ENCODE results near the gene IRX4. TPM values are rescaled to one million over a fixed set of nuclear protein-coding genes. Genes with fewer than 3 reads are reported as not detected.
A peak's percentile ranks its signal among the peaks of the same experiment; 100 is the strongest.

The IRX4 gene
- total and polyA plus RNA-seq, 9 of the 15 experiments (the other 6 are each of a cell fraction or from before 2014, with no cell fraction given), result not detected

- no TSS peak for BruUV-seq (replicated peaks)
- Histone ChIP-seq H2AFZ (ENCODE audit: low read depth, low read length) (no peak overlapping the region), H3K79me2 (ENCODE audit: control insufficient read depth, insufficient read depth, low read length) (no peaks in the 10 kb centered on the region), H3K4me1 (replicated peaks in 1 of 2; ENCODE audit: control insufficient read depth in 2 of 2, insufficient read depth in 2 of 2, low read length in 2 of 2) (no peaks in the 10 kb centered on the region), H3K36me3 (ENCODE audit: control insufficient read depth, insufficient read depth, low read length) (no peaks in the 10 kb centered on the region), H3K9ac (ENCODE audit: insufficient read depth in 1 of 2, low read depth in 2 of 2, low read length in 2 of 2) (peak overlapping the region in 1 of 2 experiments; percentile 45; a peak in 1 of 4 replicates), H3K27me3 (ENCODE audit: control insufficient read depth in 2 of 2, insufficient read depth in 2 of 2, low read length in 2 of 2) (peaks cover 44 to 79% of the 10 kb centered on the region in 2 experiments), H3K4me2 (ENCODE audit: insufficient read depth, low read length) (no peak overlapping the region), H3K27ac (ENCODE audit: extremely low read depth, low read depth, low read length) (no peak overlapping the region), H3K9me1 (ENCODE audit: control insufficient read depth, insufficient read depth, low read length) (no peaks in the 10 kb centered on the region), H3K4me3 (no peak overlapping the region), H4K20me1 (replicated peaks; ENCODE audit: control insufficient read depth, insufficient read depth, low read length) (peaks cover 13% of the 10 kb centered on the region; the same call in 1 of the 2 replicates), H3K9me3 (replicated peaks; ENCODE audit: control insufficient read depth, insufficient read depth, low read depth, low read length) (no peaks in the 10 kb centered on the region; the same call in 1 of the 2 replicates)
- WGBS (ENCODE audit: insufficient coverage, low coverage, missing lambda C conversion rate), result under 1% methylated on average over 18 of the region's 18 CpGs
- intact Hi-C loops (cut with micrococcal nuclease) (no loop called here), in situ Hi-C loops (cut with MboI) (no loop called here)
- FAIRE-seq (no peak), DNase-seq (ENCODE audit: extremely low read depth in 1 of 4, low spot score in 3 of 4) (no peak), ATAC-seq (peak; percentile 21; the same call in 1 of the 3 replicates)
- CTCF ChIA-PET (ENCODE audit: low intra/inter-chr PET ratio), result no interaction called here
- POLR2A ChIA-PET, result no interaction called here
- TF ChIP-seq IRF2 (CRISPR knock-in tag; IDR thresholded peaks at IDR 0.05), result no peak
- no peak for TF ChIP-seq NUFIP1 (IDR thresholded peaks at IDR 0.05; ENCODE audit: partially characterized antibody)
- TF ChIP-seq RBFOX2 (IDR thresholded peaks at IDR 0.05; ENCODE audit: low read depth, low read length), result no peak
- TF ChIP-seq, protein P1, sequence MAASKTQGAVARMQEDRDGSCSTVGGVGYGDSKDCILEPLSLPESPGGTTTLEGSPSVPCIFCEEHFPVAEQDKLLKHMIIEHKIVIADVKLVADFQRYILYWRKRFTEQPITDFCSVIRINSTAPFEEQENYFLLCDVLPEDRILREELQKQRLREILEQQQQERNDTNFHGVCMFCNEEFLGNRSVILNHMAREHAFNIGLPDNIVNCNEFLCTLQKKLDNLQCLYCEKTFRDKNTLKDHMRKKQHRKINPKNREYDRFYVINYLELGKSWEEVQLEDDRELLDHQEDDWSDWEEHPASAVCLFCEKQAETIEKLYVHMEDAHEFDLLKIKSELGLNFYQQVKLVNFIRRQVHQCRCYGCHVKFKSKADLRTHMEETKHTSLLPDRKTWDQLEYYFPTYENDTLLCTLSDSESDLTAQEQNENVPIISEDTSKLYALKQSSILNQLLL (CRISPR knock-in tag; IDR thresholded peaks at IDR 0.05; ENCODE audit: borderline replicate concordance), result no peak
- TF ChIP-seq STAG1 (CRISPR knock-in tag; IDR thresholded peaks at IDR 0.05; ENCODE audit: borderline replicate concordance), result no peak
- no peak for TF ChIP-seq GABPA (tag; conservative IDR thresholded peaks at IDR 0.05; ENCODE audit: low read depth)
- TF ChIP-seq CCAR2 (IDR thresholded peaks at IDR 0.05; ENCODE audit: low read depth, low read length), result no peak
- TF ChIP-seq SMC3 (conservative IDR thresholded peaks at IDR 0.05; ENCODE audit: insufficient read depth, low read depth, low read length), result no peak
- no peak for TF ChIP-seq ZNF174 (CRISPR knock-in tag; IDR thresholded peaks at IDR 0.05)
- no peak for TF ChIP-seq CBFB (CRISPR knock-in tag; IDR thresholded peaks at IDR 0.05)
- TF ChIP-seq COPS2 (conservative IDR thresholded peaks at IDR 0.05), result no peak
- no peak for TF ChIP-seq L3MBTL2 (IDR thresholded peaks at IDR 0.05)
- TF ChIP-seq KLF13 (tag; IDR thresholded peaks at IDR 0.05; ENCODE audit: borderline replicate concordance, low read depth), result no peak
- no peak for TF ChIP-seq NCOR1 (IDR thresholded peaks at IDR 0.05)
- no peak for TF ChIP-seq FOXK1 (CRISPR knock-in tag; IDR thresholded peaks at IDR 0.05; ENCODE audit: borderline replicate concordance)
- TF ChIP-seq TRIM25 (IDR thresholded peaks at IDR 0.05; ENCODE audit: borderline replicate concordance), result no peak
- no peak for TF ChIP-seq ZNF584 (CRISPR knock-in tag; IDR thresholded peaks at IDR 0.05; ENCODE audit: low read depth)
- no peak for TF ChIP-seq HDAC1 (IDR thresholded peaks at IDR 0.05)
- TF ChIP-seq HMG20A (CRISPR knock-in tag; conservative IDR thresholded peaks at IDR 0.05), result no peak
Measured at GRCh38 chr5:1897816-1898450, 15.2 kb upstream of the IRX4 start.

All from K562 (cell line).